ENCODE measurements around the gene EEF2K. TPM values are rescaled to one million over a fixed set of nuclear protein-coding genes. Genes with fewer than 3 reads are reported as not detected.
A peak's percentile ranks its signal among the peaks of the same experiment; 100 is the strongest.

The EEF2K gene
- polyA plus RNA-seq, 1 experiment: 9.6 TPM

DNA sequence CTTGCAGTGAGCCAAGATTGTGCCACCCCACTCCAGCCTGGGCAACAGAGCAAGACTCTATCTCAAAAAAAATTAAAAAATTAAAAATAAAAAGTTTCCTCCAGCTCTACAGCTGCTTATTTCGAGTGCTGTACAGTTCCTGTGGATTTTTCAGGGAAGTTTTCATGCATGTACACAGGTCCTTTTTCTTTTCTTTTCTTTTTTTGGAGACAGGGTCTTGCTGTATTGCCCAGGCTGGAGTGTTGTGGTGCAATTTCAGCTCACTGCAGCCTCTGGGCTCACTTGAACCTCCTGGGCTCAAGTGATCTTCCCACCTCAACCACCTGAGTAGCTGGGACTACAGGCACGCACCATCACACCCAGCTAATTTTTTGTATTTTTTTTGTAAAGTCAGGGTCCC lies 15.9 kb downstream of the EEF2K start:
- TF ChIP-seq CTCF (IDR thresholded peaks at IDR 0.05; ENCODE audit: low read depth, low read length): no peak
- POLR2A ChIA-PET: no interaction called here
- H3K9me3 ChIP-seq (ENCODE audit: control insufficient read depth, insufficient read depth, low read length): no peaks in the 10 kb centered on the region; the same call in 1 of the 2 replicates
- no peaks in the 10 kb centered on the region for H3K27me3 ChIP-seq (ENCODE audit: control insufficient read depth, insufficient read depth, low read length)
- CTCF ChIA-PET: no interaction called here
- H3K4me3 ChIP-seq (ENCODE audit: low read depth, low read length): no peak overlapping the region
- no peak overlapping the region for H3K27ac ChIP-seq (ENCODE audit: low read depth, low read length)
- DNase-seq (ENCODE audit: low read depth, low spot score): no peak

GRCh38 chr16:22222998-22223397 lies 16.9 kb downstream of the EEF2K start:
- no peaks in the 10 kb centered on the region for H3K27me3 ChIP-seq (ENCODE audit: control insufficient read depth, insufficient read depth, low read length)
- H3K4me3 ChIP-seq (ENCODE audit: low read depth, low read length): no peak overlapping the region
- POLR2A ChIA-PET: interaction anchor here (0.6 kb wide), 1 partner anchor 16 kb away, joined by 4 read pairs; no protein-coding TSS in a partner anchor
- CTCF ChIA-PET: no interaction called here
- H3K9me3 ChIP-seq (ENCODE audit: control insufficient read depth, insufficient read depth, low read length): no peaks in the 10 kb centered on the region; the same call in 1 of the 2 replicates
- TF ChIP-seq CTCF (IDR thresholded peaks at IDR 0.05; ENCODE audit: low read depth, low read length): no peak
- no peak for DNase-seq (ENCODE audit: low read depth, low spot score)
- H3K27ac ChIP-seq (ENCODE audit: low read depth, low read length): no peak overlapping the region

DNA sequence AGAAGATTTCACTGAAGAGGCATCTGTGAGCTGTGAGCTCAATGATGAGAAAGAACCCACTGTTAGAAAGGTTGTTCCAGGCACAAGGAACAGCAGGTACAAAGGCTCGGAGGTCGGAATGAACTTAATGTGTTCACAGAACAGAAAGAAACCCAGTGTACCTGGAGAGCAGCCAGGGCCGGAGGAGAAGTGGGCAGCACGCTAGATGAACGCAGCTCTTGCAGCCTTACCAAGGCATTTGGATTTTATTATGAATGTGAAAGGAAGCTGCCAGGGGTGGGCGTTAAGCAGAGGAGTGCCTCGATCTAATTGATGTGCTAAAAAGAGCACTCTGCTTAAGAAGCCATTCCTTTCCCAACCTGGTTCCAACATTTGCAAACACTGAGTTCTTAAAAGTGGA lies 19.0 kb downstream of the EEF2K start:
- TF ChIP-seq CTCF (IDR thresholded peaks at IDR 0.05; ENCODE audit: low read depth, low read length): no peak
- no peaks in the 10 kb centered on the region; the same call in 1 of the 2 replicates for H3K9me3 ChIP-seq (ENCODE audit: control insufficient read depth, insufficient read depth, low read length)
- ChIA-PET CTCF (interaction anchor here (1.1 to 1.4 kb wide), 2 partner anchors 9 to 19 kb away, joined by 3 to 5 read pairs; partner anchors contain the start of gene EEF2K), POLR2A (no interaction called here)
- no peak overlapping the region for H3K27ac ChIP-seq (ENCODE audit: low read depth, low read length)
- no peak overlapping the region for H3K4me3 ChIP-seq (ENCODE audit: low read depth, low read length)
- H3K27me3 ChIP-seq (ENCODE audit: control insufficient read depth, insufficient read depth, low read length): no peaks in the 10 kb centered on the region
- no peak for DNase-seq (ENCODE audit: low read depth, low spot score)

GRCh38 chr16:22229889-22230288 lies 23.8 kb downstream of the EEF2K start:
- Histone ChIP-seq H3K27ac (ENCODE audit: low read depth, low read length) (no peak overlapping the region), H3K9me3 (ENCODE audit: control insufficient read depth, insufficient read depth, low read length) (no peaks in the 10 kb centered on the region), H3K4me3 (ENCODE audit: low read depth, low read length) (no peak overlapping the region), H3K27me3 (ENCODE audit: control insufficient read depth, insufficient read depth, low read length) (no peaks in the 10 kb centered on the region)
- no peak for TF ChIP-seq CTCF (IDR thresholded peaks at IDR 0.05; ENCODE audit: low read depth, low read length)
- CTCF ChIA-PET: no interaction called here
- POLR2A ChIA-PET: no interaction called here
- no peak for DNase-seq (ENCODE audit: low read depth, low spot score)

- no peaks in the 10 kb centered on the region for H3K27me3 ChIP-seq (ENCODE audit: control insufficient read depth, insufficient read depth, low read length)
- H3K9me3 ChIP-seq (ENCODE audit: control insufficient read depth, insufficient read depth, low read length): no peaks in the 10 kb centered on the region
- no peak for TF ChIP-seq CTCF (IDR thresholded peaks at IDR 0.05; ENCODE audit: low read depth, low read length)
- H3K4me3 ChIP-seq (ENCODE audit: low read depth, low read length): no peak overlapping the region
- peak overlapping the region; percentile 11 for H3K27ac ChIP-seq (ENCODE audit: low read depth, low read length)
- ChIA-PET CTCF (no interaction called here), POLR2A (no interaction called here)
- no peak for DNase-seq (ENCODE audit: low read depth, low spot score)
Measured at GRCh38 chr16:22232277-22233036, 26.4 kb downstream of the EEF2K start.
